HUES64 (cell line): Measurements from ENCODE around the gene IRF6.

ENCODE experiments used
- H3K27ac ChIP-seq: 2 replicates; pipeline ENCODE4 v1.7.0; 2013; ENCODE audit warnings: low read depth, low read length, inconsistent platforms
- H3K27me3 ChIP-seq: 2 replicates; pipeline ENCODE4 v1.6.1; 2013; ENCODE audit warnings: mild to moderate bottlenecking, low read length; ENCODE audit not compliant: insufficient read depth
- H3K36me3 ChIP-seq: 2 replicates; pipeline ENCODE4 v1.6.1; 2013; ENCODE audit warnings: mild to moderate bottlenecking, low read length; ENCODE audit not compliant: insufficient read depth
- H3K4me1 ChIP-seq: 2 replicates; pipeline ENCODE4 v1.6.1; 2013; ENCODE audit warnings: mild to moderate bottlenecking, low read length, moderate library complexity; ENCODE audit not compliant: insufficient read depth
- H3K4me3 ChIP-seq: 2 replicates; pipeline ENCODE4 v1.5.1; 2013; ENCODE audit warnings: mild to moderate bottlenecking, low read length, moderate library complexity
- H3K9ac ChIP-seq: 2 replicates; pipeline ENCODE4 v1.6.1; 2013; ENCODE audit warnings: mild to moderate bottlenecking, low read depth, low read length
- H3K9me3 ChIP-seq: 2 replicates; pipeline ENCODE4 v1.6.1; 2013; ENCODE audit warnings: low read depth, low read length; ENCODE audit not compliant: insufficient read depth
- WGBS: fragments of 150-250, 120-280 bp; methylation state at CpG from one replicate; pipeline ENCODE4 v1.1.7; 2013; ENCODE audit warnings: missing lambda C conversion rate; 5-methylcytosine and 5-hydroxymethylcytosine counted together

Gene IRF6

GRCh38 chr1:209743145-209743482 lies 62.8 kb downstream of the IRF6 start:
- Histone ChIP-seq H3K27ac (no peak overlapping the region), H3K36me3 (no peaks in the 10 kb centered on the region), H3K9ac (no peak overlapping the region), H3K9me3 (no peaks in the 10 kb centered on the region), H3K27me3 (peaks cover 7% of the 10 kb centered on the region), H3K4me3 (no peak overlapping the region), H3K4me1 (peaks cover 2% of the 10 kb centered on the region)
- 88% methylated on average over 2 of the region's 2 CpGs for WGBS

GRCh38 chr1:209742409-209743144 lies 63.4 kb downstream of the IRF6 start:
- Histone ChIP-seq H3K9me3 (no peaks in the 10 kb centered on the region), H3K4me1 (no peaks in the 10 kb centered on the region), H3K27ac (no peak overlapping the region), H3K36me3 (no peaks in the 10 kb centered on the region), H3K4me3 (no peak overlapping the region), H3K27me3 (peaks cover 5% of the 10 kb centered on the region; the same call in 1 of the 2 replicates), H3K9ac (no peak overlapping the region)
- 86% methylated on average over 8 of the region's 8 CpGs for WGBS

GRCh38 chr1:209741889-209742288 lies 64.1 kb downstream of the IRF6 start:
- WGBS = 92% methylated on average over 2 of the region's 2 CpGs
- Histone ChIP-seq H3K27me3 (peaks cover 8% of the 10 kb centered on the region; the same call in 1 of the 2 replicates), H3K4me3 (no peak overlapping the region), H3K9ac (no peak overlapping the region), H3K36me3 (no peaks in the 10 kb centered on the region), H3K27ac (no peak overlapping the region), H3K9me3 (no peaks in the 10 kb centered on the region), H3K4me1 (no peaks in the 10 kb centered on the region)

GRCh38 chr1:209741193-209741592 lies 64.7 kb downstream of the IRF6 start:
- Histone ChIP-seq H3K27me3 (peaks cover 5% of the 10 kb centered on the region), H3K9ac (no peak overlapping the region), H3K9me3 (no peaks in the 10 kb centered on the region), H3K4me1 (no peaks in the 10 kb centered on the region), H3K27ac (no peak overlapping the region), H3K4me3 (no peak overlapping the region), H3K36me3 (no peaks in the 10 kb centered on the region)
- WGBS = 90% methylated on average over 3 of the region's 3 CpGs

GRCh38 chr1:209738270-209738669 lies 67.7 kb downstream of the IRF6 start:
- peaks cover 4% of the 10 kb centered on the region; the same call in 1 of the 2 replicates for H3K27me3 ChIP-seq
- no peak overlapping the region for H3K4me3 ChIP-seq
- H3K27ac ChIP-seq = no peak overlapping the region
- no peaks in the 10 kb centered on the region for H3K36me3 ChIP-seq
- no peaks in the 10 kb centered on the region for H3K4me1 ChIP-seq
- H3K9me3 ChIP-seq = no peaks in the 10 kb centered on the region
- WGBS = 67% methylated on average over 1 of the region's 1 CpG
- no peak overlapping the region for H3K9ac ChIP-seq

- H3K4me1 ChIP-seq = no peaks in the 10 kb centered on the region
- peaks cover 4% of the 10 kb centered on the region; the same call in 1 of the 2 replicates for H3K27me3 ChIP-seq
- no peak overlapping the region for H3K4me3 ChIP-seq
- WGBS = 91% methylated on average over 5 of the region's 5 CpGs
- no peak overlapping the region for H3K27ac ChIP-seq
- H3K9ac ChIP-seq = no peak overlapping the region
- no peaks in the 10 kb centered on the region for H3K9me3 ChIP-seq
- no peaks in the 10 kb centered on the region for H3K36me3 ChIP-seq
These were observed 68.8 kb downstream of the IRF6 start for GRCh38 chr1:209737118-209737505.

- WGBS = 81% methylated on average over 3 of the region's 3 CpGs
- Histone ChIP-seq H3K4me3 (no peak overlapping the region), H3K4me1 (no peaks in the 10 kb centered on the region), H3K9me3 (no peaks in the 10 kb centered on the region), H3K9ac (no peak overlapping the region), H3K36me3 (no peaks in the 10 kb centered on the region), H3K27me3 (peaks cover 4% of the 10 kb centered on the region; the same call in 1 of the 2 replicates), H3K27ac (no peak overlapping the region)
These were observed 69.3 kb downstream of the IRF6 start for GRCh38 chr1:209736490-209737117.
